Spleen (tissue), 11 donors: Measurements from ENCODE around the gene CDC27. TPM values are rescaled to one million over a fixed set of nuclear protein-coding genes. Genes with fewer than 3 reads are reported as not detected.
A peak's percentile ranks its signal among the peaks of the same experiment; 100 is the strongest.

Source experiments
- DNase-seq: peaks from one replicate; pipeline ENCODE4 v3.0.0-alpha.2; 2020
- H3K27ac ChIP-seq, 8 donors: fragments of 200-600 bp; sonication (generic) in 7 of 8; 1 replicate in 4 of 8; 2 replicates in 4 of 8; pipeline versions ENCODE4 v1.5.0 to v1.8.0; 2016 to 2021; ENCODE audit warnings: inconsistent platforms in 4 of 8, mild to moderate bottlenecking in 4 of 8, moderate library complexity in 1 of 8
- H3K27me3 ChIP-seq, 7 donors: fragments of 200-600 bp; sonication (generic) in 6 of 7; replicated peaks in 1 of 7; 1 replicate in 4 of 7; 2 replicates in 3 of 7; pipeline versions ENCODE4 v1.5.0 to v1.8.0; 2016 to 2021; ENCODE audit warnings: inconsistent platforms in 3 of 7, mild to moderate bottlenecking in 1 of 7
- H3K36me3 ChIP-seq, 6 donors: fragments of 200-600 bp; sonication (generic) in 5 of 6; 1 replicate in 4 of 6; 2 replicates in 2 of 6; pipeline versions ENCODE4 v1.5.0 to v1.8.0; 2016 to 2021; ENCODE audit warnings: inconsistent platforms in 2 of 6
- H3K4me1 ChIP-seq, 6 donors: fragments of 200-600 bp; sonication (generic) in 5 of 6; 1 replicate in 3 of 6; 2 replicates in 3 of 6; pipeline versions ENCODE4 v1.5.0 to v1.8.0; 2016 to 2021; ENCODE audit warnings: inconsistent platforms in 3 of 6
- H3K4me3 ChIP-seq, 8 donors: fragments of 200-600 bp; sonication (generic) in 7 of 8; 1 replicate in 4 of 8; 2 replicates in 4 of 8; pipeline versions ENCODE4 v1.5.0 to v1.8.0; 2016 to 2021; ENCODE audit warnings: inconsistent platforms in 4 of 8, mild to moderate bottlenecking in 4 of 8, moderate library complexity in 2 of 8
- H3K9me3 ChIP-seq, 8 donors: fragments of 200-600 bp; sonication (generic) in 7 of 8; 1 replicate in 4 of 8; 2 replicates in 4 of 8; pipeline versions ENCODE4 v1.5.0 to v1.8.0; 2016 to 2021; ENCODE audit warnings: inconsistent platforms in 4 of 8
- POLR2A ChIP-seq, 3 donors: fragments of 450-650 bp; IDR thresholded peaks; one replicate each; pipeline ENCODE4 v1.5.1; 2017; ENCODE audit warnings: antibody characterized with exemption in 3 of 3, mild to moderate bottlenecking in 1 of 3
- POLR2AphosphoS5 ChIP-seq, 3 donors: sonication (generic); formaldehyde crosslinking; IDR thresholded peaks; one replicate each; pipeline ENCODE4 v1.5.1; 2017; ENCODE audit warnings: antibody characterized with exemption in 3 of 3
- WGBS, 5 donors: extraction: QIAGEN DNeasy Blood & Tissue Kit in 3 of 5; methylation state at CpG; one replicate each; pipeline versions ENCODE4 v1.1.5 to v1.1.7; 2013 to 2018; 5-methylcytosine and 5-hydroxymethylcytosine counted together
- intact Hi-C: fragments of 100-400 bp; cut with DNase I; formaldehyde crosslinking; loops from one replicate; pipeline ENCODE4 v1.15.0; 2023; ENCODE audit warnings: low total_unique reads
- polyA plus RNA-seq, 3 donors: library from polyadenylated mRNA; stranded (reverse); fragments of 200-250 nt; gene quantifications; one replicate each; pipeline ENCODE4 v1.2.1, GENCODE V29; 2013
- total RNA-seq, 7 donors: library from RNA; depleted of rRNA in 3 of 7; stranded (reverse); fragments of >200 nt in 3 of 7; fragmentation: NEBNext Ultra II Directional in 4 of 7; extraction: Animal tissue kit (Norgen Biotek cat#: 25700) in 4 of 7; gene quantifications; one replicate each; pipeline versions ENCODE4 v1.1.0 to v1.2.1, GENCODE V29; 2016 to 2021
- TF ChIP-seq, protein P1 (sequence below), 11 experiments: fragments of 200-600 bp in 7 of 11; fragments of 450-650 bp in 4 of 11; sonication (generic) in 4 of 11; IDR thresholded peaks in 8 of 11; conservative IDR thresholded peaks in 3 of 11; 1 replicate in 7 of 11; 2 replicates in 4 of 11; pipeline versions ENCODE4 v1.4.0 to v1.8.0; 2016 to 2021; ENCODE audit warnings: antibody characterized with exemption in 11 of 11, inconsistent platforms in 4 of 11, mild to moderate bottlenecking in 1 of 11
- donor health status: healthy with polysubstance abuse.
- donor health status: DM: no; HTN: no; CAD: no; lungs with moderate emphysema.
- donor health status: DM: no; HTN: no; CAD: no.
- donor health status: Bipolar disorder and iron deficiency.
- donor health status: healthy.
- donor health status: DM: no; HTN: no; CAD: no.
- donor health status: DM: yes; HTN: yes; CAD: no.

Gene CDC27
- total and polyA plus RNA-seq, 10 donors = 14.0 to 94.5 (median 75.8) TPM

DNA sequence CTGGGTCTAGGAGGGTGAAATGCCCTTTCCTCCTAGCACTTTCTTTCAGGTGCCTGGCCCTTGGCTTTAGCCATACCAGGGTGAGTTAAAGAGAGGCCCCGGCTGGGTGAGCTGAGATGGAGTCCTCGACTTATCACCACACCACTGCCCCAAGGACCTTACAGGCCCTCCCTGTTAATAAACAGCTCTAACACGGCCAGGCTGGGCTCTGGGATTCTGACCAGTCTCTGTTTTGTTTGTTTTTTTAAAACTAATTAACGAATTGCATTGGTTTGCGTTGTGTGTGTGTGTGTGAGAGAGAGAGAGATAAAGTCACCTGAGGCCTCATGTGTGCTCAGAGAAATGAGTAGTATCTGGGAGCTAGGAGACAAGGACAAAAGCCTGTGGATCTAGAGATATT, 34.4 kb upstream of the CDC27 start:
- Histone ChIP-seq H3K4me3 (no peak overlapping the region), H3K36me3 (no peaks in the 10 kb centered on the region), H3K9me3 (peaks cover 0 to 8% (median 6%) of the 10 kb centered on the region in 8 donors), H3K27me3 (no peaks in the 10 kb centered on the region), H3K27ac (peak overlapping the region in 6 of 8 donors; percentile 9 to 83 (median 49)), H3K4me1 (peaks cover 20 to 75% (median 51%) of the 10 kb centered on the region in 6 donors)
- TF ChIP-seq, protein P1, sequence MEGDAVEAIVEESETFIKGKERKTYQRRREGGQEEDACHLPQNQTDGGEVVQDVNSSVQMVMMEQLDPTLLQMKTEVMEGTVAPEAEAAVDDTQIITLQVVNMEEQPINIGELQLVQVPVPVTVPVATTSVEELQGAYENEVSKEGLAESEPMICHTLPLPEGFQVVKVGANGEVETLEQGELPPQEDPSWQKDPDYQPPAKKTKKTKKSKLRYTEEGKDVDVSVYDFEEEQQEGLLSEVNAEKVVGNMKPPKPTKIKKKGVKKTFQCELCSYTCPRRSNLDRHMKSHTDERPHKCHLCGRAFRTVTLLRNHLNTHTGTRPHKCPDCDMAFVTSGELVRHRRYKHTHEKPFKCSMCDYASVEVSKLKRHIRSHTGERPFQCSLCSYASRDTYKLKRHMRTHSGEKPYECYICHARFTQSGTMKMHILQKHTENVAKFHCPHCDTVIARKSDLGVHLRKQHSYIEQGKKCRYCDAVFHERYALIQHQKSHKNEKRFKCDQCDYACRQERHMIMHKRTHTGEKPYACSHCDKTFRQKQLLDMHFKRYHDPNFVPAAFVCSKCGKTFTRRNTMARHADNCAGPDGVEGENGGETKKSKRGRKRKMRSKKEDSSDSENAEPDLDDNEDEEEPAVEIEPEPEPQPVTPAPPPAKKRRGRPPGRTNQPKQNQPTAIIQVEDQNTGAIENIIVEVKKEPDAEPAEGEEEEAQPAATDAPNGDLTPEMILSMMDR (IDR thresholded peaks at IDR 0.05 in 8 of 11, conservative IDR thresholded peaks at IDR 0.05 in 3 of 11) = no peak
- TF ChIP-seq POLR2A (IDR thresholded peaks at IDR 0.05) = no peak
- TF ChIP-seq POLR2AphosphoS5 (IDR thresholded peaks at IDR 0.05) = no peak
- 82 to 92% (median 87%) methylated on average over 5 of the region's 5 CpGs for WGBS, 5 donors
- intact Hi-C loops = loop anchor here (10.0 kb wide), 1 partner anchor 391 kb away; no protein-coding TSS in a partner anchor
- DNase-seq = no peak

DNA sequence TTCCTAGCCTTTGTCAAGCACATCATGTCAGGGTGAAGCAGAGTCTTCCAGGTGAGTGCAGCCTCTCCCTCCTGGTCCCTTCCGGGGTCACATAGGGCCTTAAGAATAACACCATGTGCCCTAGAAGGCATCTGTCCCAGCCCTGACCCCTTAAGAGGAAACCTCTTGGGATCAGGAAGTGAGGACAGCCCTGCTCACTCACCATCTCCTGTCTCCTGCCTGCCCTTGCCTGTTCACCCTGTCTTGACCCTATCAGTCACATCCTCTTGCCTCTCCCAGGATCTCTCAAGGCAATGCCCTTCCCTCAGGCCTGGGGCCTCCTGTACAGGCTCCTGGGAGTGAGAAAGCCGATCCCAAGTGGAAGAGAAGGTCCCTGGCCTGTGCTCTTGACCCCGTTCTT, 33.9 kb upstream of the CDC27 start:
- 74 to 81% (median 80%) methylated on average over 2 to 3 of the region's 3 CpGs for WGBS, 5 donors

DNA sequence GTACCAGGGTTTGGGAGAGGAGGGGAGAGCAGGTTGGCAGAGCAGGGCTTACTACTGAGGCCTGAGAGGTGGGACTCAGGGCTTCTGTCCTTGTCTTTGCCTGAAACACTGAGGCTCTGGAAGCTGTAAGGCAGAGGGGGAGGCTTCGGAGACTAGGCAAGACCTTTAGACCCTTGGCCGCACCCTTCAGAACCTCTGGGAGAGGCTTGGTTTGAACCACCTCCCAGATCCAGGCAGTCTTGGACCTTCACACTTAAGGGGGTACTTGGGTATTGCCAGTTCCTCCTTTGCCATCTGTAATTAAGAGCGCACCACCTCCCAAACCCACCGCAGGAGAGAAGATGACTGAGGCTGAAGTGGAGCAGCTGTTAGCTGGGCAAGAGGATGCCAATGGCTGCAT, 33.0 kb upstream of the CDC27 start:
- DNase-seq = no peak
- no peak overlapping the region for H3K27ac ChIP-seq
- peaks cover 0 to 8% (median 6%) of the 10 kb centered on the region in 8 donors for H3K9me3 ChIP-seq
- no peaks in the 10 kb centered on the region for H3K36me3 ChIP-seq
- H3K4me3 ChIP-seq = no peak overlapping the region
- 93 to 98% (median 98%) methylated on average over 4 of the region's 4 CpGs for WGBS, 5 donors
- peaks cover 32 to 89% (median 64%) of the 10 kb centered on the region in 6 donors for H3K4me1 ChIP-seq
- no peaks in the 10 kb centered on the region for H3K27me3 ChIP-seq
- TF ChIP-seq POLR2AphosphoS5 (IDR thresholded peaks at IDR 0.05) (no peak), POLR2A (IDR thresholded peaks at IDR 0.05) (no peak)
- TF ChIP-seq, protein P1 (IDR thresholded peaks at IDR 0.05 in 8 of 11, conservative IDR thresholded peaks at IDR 0.05 in 3 of 11) = no peak
- intact Hi-C loops = loop anchor here (10.0 kb wide), 1 partner anchor 393 kb away; no protein-coding TSS in a partner anchor

More for the DNA sequence above, 33.9 kb upstream of the CDC27 start:
- H3K4me1 ChIP-seq = peaks cover 25 to 79% (median 55%) of the 10 kb centered on the region in 6 donors
- TF ChIP-seq POLR2AphosphoS5 (IDR thresholded peaks at IDR 0.05) = peak in 2 of 3 donors; percentile 30 to 65
- TF ChIP-seq, protein P1 (IDR thresholded peaks at IDR 0.05 in 8 of 11, conservative IDR thresholded peaks at IDR 0.05 in 3 of 11) = no peak
- no peaks in the 10 kb centered on the region for H3K36me3 ChIP-seq
- DNase-seq = no peak
- H3K4me3 ChIP-seq = no peak overlapping the region
- intact Hi-C loops = loop anchor here (10.0 kb wide), 1 partner anchor 392 kb away; no protein-coding TSS in a partner anchor
- H3K27ac ChIP-seq = peak overlapping the region in 4 of 8 donors; percentile 15 to 83 (median 57)
- no peaks in the 10 kb centered on the region for H3K27me3 ChIP-seq
- peaks cover 0 to 8% (median 6%) of the 10 kb centered on the region in 8 donors for H3K9me3 ChIP-seq

DNA sequence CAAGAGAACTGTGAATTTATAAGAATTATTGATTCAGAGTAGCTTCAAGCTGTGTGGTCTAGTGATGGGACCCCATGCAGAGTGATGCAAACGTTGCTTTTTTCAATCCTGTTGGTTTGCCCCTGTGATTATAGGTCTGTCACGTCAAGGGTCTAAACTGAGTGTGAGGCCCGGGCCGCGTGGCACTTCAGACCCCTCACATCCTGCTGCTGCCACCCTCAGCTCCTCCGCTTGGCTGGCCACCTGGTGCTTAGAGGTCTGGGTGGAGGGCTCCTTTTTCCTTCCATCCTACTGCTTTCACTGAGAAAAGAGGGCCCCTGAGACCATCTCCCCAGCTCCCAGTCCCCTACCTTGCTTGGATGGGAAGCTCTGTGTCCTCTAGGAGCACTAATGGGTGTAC, 32.1 kb upstream of the CDC27 start:
- TF ChIP-seq, protein P1 (IDR thresholded peaks at IDR 0.05 in 8 of 11, conservative IDR thresholded peaks at IDR 0.05 in 3 of 11) = no peak
- TF ChIP-seq POLR2AphosphoS5 (IDR thresholded peaks at IDR 0.05) (no peak), POLR2A (IDR thresholded peaks at IDR 0.05) (no peak)
- H3K4me1 ChIP-seq = peaks cover 32 to 87% (median 62%) of the 10 kb centered on the region in 6 donors
- H3K27ac ChIP-seq = no peak overlapping the region
- DNase-seq = no peak
- H3K9me3 ChIP-seq = peaks cover 0 to 8% (median 6%) of the 10 kb centered on the region in 8 donors
- H3K27me3 ChIP-seq = no peaks in the 10 kb centered on the region
- 56 to 66% (median 61%) methylated on average over 6 of the region's 6 CpGs for WGBS, 5 donors
- intact Hi-C loops = loop anchor here (10.0 kb wide), 1 partner anchor 394 kb away; no protein-coding TSS in a partner anchor
- no peaks in the 10 kb centered on the region for H3K36me3 ChIP-seq
- H3K4me3 ChIP-seq = no peak overlapping the region
